ENCODE measurements around the gene CCDC68. TPM values are rescaled to one million over a fixed set of nuclear protein-coding genes. Genes with fewer than 3 reads are reported as not detected.

CCDC68 gene
- total and polyA plus RNA-seq, 2 donors (not counting 3 experiments of a cell fraction or from before 2014, with no cell fraction given), result 0.72 to 1.0 TPM

- Histone ChIP-seq H3K9ac (replicated peaks; ENCODE audit: extremely low read depth, insufficient read depth, low read length) (no peak overlapping the region), H3K79me2 (ENCODE audit: control insufficient read depth, insufficient read depth, low read length) (no peaks in the 10 kb centered on the region), H2AFZ (ENCODE audit: low read depth, low read length) (no peak overlapping the region), H3K27me3 (ENCODE audit: control insufficient read depth in 2 of 2, insufficient read depth in 2 of 2, low read length in 2 of 2) (no peaks in the 10 kb centered on the region), H4K20me1 (replicated peaks; ENCODE audit: control insufficient read depth, extremely low read depth, insufficient read depth, low read length) (no peaks in the 10 kb centered on the region), H3K4me1 (ENCODE audit: control insufficient read depth, extremely low read depth, insufficient read depth, low read length) (no peaks in the 10 kb centered on the region), H3K9me1 (replicated peaks; ENCODE audit: control insufficient read depth, extremely low read depth, insufficient read depth, low read length) (no peaks in the 10 kb centered on the region), H3K9me3 (replicated peaks; ENCODE audit: control insufficient read depth, insufficient read depth, low read length) (no peaks in the 10 kb centered on the region), H3K4me3 (replicated peaks in 1 of 3; ENCODE audit: insufficient read depth in 1 of 3, low read depth in 1 of 3, low read length in 3 of 3) (no peak overlapping the region), H3K27ac (ENCODE audit: insufficient read depth, low read depth, low read length) (no peak overlapping the region), H3K4me2 (ENCODE audit: insufficient read depth, low read length) (no peak overlapping the region), H3K36me3 (ENCODE audit: control insufficient read depth in 2 of 2, extremely low read depth in 1 of 2, insufficient read depth in 2 of 2, low read length in 2 of 2) (no peaks in the 10 kb centered on the region)
- ChIA-PET CTCF (no interaction called here), POLR2A (no interaction called here)
- dilution Hi-C loops (cut with MboI; ENCODE audit: extremely low pct_ligation_motif_present, low sequenced_read_pairs) (no loop called here), intact Hi-C loops (cut with micrococcal nuclease) (no loop called here)
- FAIRE-seq, result no peak
- TF ChIP-seq GATA2 (IDR thresholded peaks at IDR 0.05; ENCODE audit: insufficient read depth, insufficient read length, low read depth, low read length) (no peak), POLR2AphosphoS5 (IDR thresholded peaks at IDR 0.05; ENCODE audit: insufficient read depth, low read depth, low read length) (no peak), EZH2 (IDR thresholded peaks at IDR 0.05; ENCODE audit: borderline replicate concordance, low read depth, low read length, severe bottlenecking) (no peak), FOS (IDR thresholded peaks at IDR 0.05; ENCODE audit: borderline replicate concordance, insufficient read depth, low read length) (no peak), MYC (IDR thresholded peaks at IDR 0.05; ENCODE audit: low read depth, low read length) (no peak)
- BruUV-seq (replicated peaks), result no TSS peak
- no peak for DNase-seq (ENCODE audit: low read depth, low spot score)
Measured at GRCh38 chr18:54888933-54889332, 70.3 kb downstream of the CCDC68 start.

DNA sequence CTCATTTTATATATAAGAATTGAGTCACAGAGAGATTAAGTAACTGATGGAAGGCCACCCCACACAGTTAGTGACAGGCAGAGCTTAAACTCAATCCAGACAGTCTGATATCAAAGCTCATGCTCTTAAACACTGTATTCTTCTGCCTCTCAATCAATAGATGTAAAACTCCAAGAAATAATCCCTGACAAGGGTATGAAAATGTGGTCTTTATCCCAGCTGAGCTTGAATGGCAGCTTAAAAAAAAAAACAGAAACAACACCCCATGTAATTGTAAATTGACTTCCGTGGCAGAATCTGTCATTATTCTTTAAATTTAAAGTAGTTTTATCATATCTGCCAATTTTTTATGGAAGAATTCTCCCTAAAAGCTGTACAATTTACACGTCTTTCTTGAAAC, 70.9 kb downstream of the CCDC68 start:
- H3K4me3 ChIP-seq (replicated peaks in 1 of 3; ENCODE audit: insufficient read depth in 1 of 3, low read depth in 1 of 3, low read length in 3 of 3), result no peak overlapping the region
- no peaks in the 10 kb centered on the region for H3K9me3 ChIP-seq (replicated peaks; ENCODE audit: control insufficient read depth, insufficient read depth, low read length)
- intact Hi-C loops (cut with micrococcal nuclease) (no loop called here), dilution Hi-C loops (cut with MboI; ENCODE audit: extremely low pct_ligation_motif_present, low sequenced_read_pairs) (no loop called here)
- H3K27ac ChIP-seq (ENCODE audit: insufficient read depth, low read depth, low read length), result no peak overlapping the region
- no peak overlapping the region for H2AFZ ChIP-seq (ENCODE audit: low read depth, low read length)
- DNase-seq (ENCODE audit: low read depth, low spot score) (no peak), FAIRE-seq (no peak)
- no peaks in the 10 kb centered on the region for H3K79me2 ChIP-seq (ENCODE audit: control insufficient read depth, insufficient read depth, low read length)
- peaks cover 1 to 2% of the 10 kb centered on the region in 2 experiments for H3K27me3 ChIP-seq (ENCODE audit: control insufficient read depth in 2 of 2, insufficient read depth in 2 of 2, low read length in 2 of 2)
- BruUV-seq (replicated peaks), result no TSS peak
- CTCF ChIA-PET, result no interaction called here
- POLR2A ChIA-PET, result no interaction called here
- no peaks in the 10 kb centered on the region for H4K20me1 ChIP-seq (replicated peaks; ENCODE audit: control insufficient read depth, extremely low read depth, insufficient read depth, low read length)
- no peak overlapping the region for H3K4me2 ChIP-seq (ENCODE audit: insufficient read depth, low read length)
- H3K9ac ChIP-seq (replicated peaks; ENCODE audit: extremely low read depth, insufficient read depth, low read length), result no peak overlapping the region
- H3K9me1 ChIP-seq (replicated peaks; ENCODE audit: control insufficient read depth, extremely low read depth, insufficient read depth, low read length), result no peaks in the 10 kb centered on the region
- no peaks in the 10 kb centered on the region for H3K4me1 ChIP-seq (ENCODE audit: control insufficient read depth, extremely low read depth, insufficient read depth, low read length)
- no peaks in the 10 kb centered on the region for H3K36me3 ChIP-seq (ENCODE audit: control insufficient read depth in 2 of 2, extremely low read depth in 1 of 2, insufficient read depth in 2 of 2, low read length in 2 of 2)
- TF ChIP-seq MAX (IDR thresholded peaks at IDR 0.05; ENCODE audit: insufficient read depth, insufficient read length), result no peak
- no peak for TF ChIP-seq MYC (IDR thresholded peaks at IDR 0.05; ENCODE audit: low read depth, low read length)
- TF ChIP-seq FOS (IDR thresholded peaks at IDR 0.05; ENCODE audit: borderline replicate concordance, insufficient read depth, low read length), result no peak
- TF ChIP-seq JUN (IDR thresholded peaks at IDR 0.05; ENCODE audit: borderline replicate concordance, insufficient read depth, insufficient read length, low read depth), result no peak
- TF ChIP-seq, protein P1, sequence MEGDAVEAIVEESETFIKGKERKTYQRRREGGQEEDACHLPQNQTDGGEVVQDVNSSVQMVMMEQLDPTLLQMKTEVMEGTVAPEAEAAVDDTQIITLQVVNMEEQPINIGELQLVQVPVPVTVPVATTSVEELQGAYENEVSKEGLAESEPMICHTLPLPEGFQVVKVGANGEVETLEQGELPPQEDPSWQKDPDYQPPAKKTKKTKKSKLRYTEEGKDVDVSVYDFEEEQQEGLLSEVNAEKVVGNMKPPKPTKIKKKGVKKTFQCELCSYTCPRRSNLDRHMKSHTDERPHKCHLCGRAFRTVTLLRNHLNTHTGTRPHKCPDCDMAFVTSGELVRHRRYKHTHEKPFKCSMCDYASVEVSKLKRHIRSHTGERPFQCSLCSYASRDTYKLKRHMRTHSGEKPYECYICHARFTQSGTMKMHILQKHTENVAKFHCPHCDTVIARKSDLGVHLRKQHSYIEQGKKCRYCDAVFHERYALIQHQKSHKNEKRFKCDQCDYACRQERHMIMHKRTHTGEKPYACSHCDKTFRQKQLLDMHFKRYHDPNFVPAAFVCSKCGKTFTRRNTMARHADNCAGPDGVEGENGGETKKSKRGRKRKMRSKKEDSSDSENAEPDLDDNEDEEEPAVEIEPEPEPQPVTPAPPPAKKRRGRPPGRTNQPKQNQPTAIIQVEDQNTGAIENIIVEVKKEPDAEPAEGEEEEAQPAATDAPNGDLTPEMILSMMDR (IDR thresholded peaks at IDR 0.05; ENCODE audit: extremely low read depth in 1 of 2, insufficient read depth in 1 of 2, low read depth in 1 of 2, low read length in 2 of 2), result no peak
- TF ChIP-seq EZH2 (IDR thresholded peaks at IDR 0.05; ENCODE audit: borderline replicate concordance, low read depth, low read length, severe bottlenecking), result no peak
- TF ChIP-seq GATA2 (IDR thresholded peaks at IDR 0.05; ENCODE audit: insufficient read depth, insufficient read length, low read depth, low read length), result no peak
- no peak for TF ChIP-seq POLR2AphosphoS5 (IDR thresholded peaks at IDR 0.05; ENCODE audit: insufficient read depth, low read depth, low read length)
- TF ChIP-seq POLR2A (IDR thresholded peaks at IDR 0.05; ENCODE audit: low read depth, low read length), result no peak
